ENCODE data around the gene MORN4. TPM values are rescaled to one million over a fixed set of nuclear protein-coding genes. Genes with fewer than 3 reads are reported as not detected.
A peak's percentile ranks its signal among the peaks of the same experiment; 100 is the strongest.
"Not testable (repeated sequence)": the region's sequence is repeated elsewhere in the genome, so short reads cannot be mapped to it uniquely, and the experiment has no call there.

The MORN4 gene
- total and polyA plus RNA-seq, 11 donors: 7.2 to 31.7 (median 12.8) TPM

GRCh38 chr10:97577701-97578100 is 55.6 kb downstream of the MORN4 start:
- TF ChIP-seq CTCF (IDR thresholded peaks at IDR 0.05) (no peak), POLR2A (IDR thresholded peaks at IDR 0.05) (no peak)

GRCh38 chr10:97576487-97576886 is 56.8 kb downstream of the MORN4 start:
- H3K9me3 ChIP-seq; H3K36me3 ChIP-seq; H3K4me3 ChIP-seq; DNase-seq; intact Hi-C loops (cut with DNase I); H3K27me3 ChIP-seq; ATAC-seq: not testable (repeated sequence)
- peak overlapping the region in 9 of 12 donors; percentile 25 to 95 (median 90) for H3K27ac ChIP-seq
- peaks cover 0 to 42% (median 16%) of the 10 kb centered on the region in 12 donors for H3K4me1 ChIP-seq
- WGBS, 4 donors: 51 to 76% (median 65%) methylated on average over 5 of the region's 5 CpGs

More at GRCh38 chr10:97577701-97578100, 55.6 kb downstream of the MORN4 start:
- intact Hi-C loops (cut with DNase I): no loop called here
- no peak overlapping the region for H3K4me3 ChIP-seq
- ATAC-seq (no peak), DNase-seq (no peak)
- peaks cover 0 to 5% (median 0%) of the 10 kb centered on the region in 9 donors for H3K36me3 ChIP-seq
- H3K27me3 ChIP-seq: no peaks in the 10 kb centered on the region
- H3K9me3 ChIP-seq: no peaks in the 10 kb centered on the region
- peaks cover 0 to 30% (median 8%) of the 10 kb centered on the region in 12 donors for H3K4me1 ChIP-seq
- peak overlapping the region in 7 of 12 donors; percentile 26 to 95 (median 47) for H3K27ac ChIP-seq
- WGBS, 4 donors: 79 to 94% (median 85%) methylated on average over 7 to 9 of the region's 9 CpGs

- peaks cover 0 to 50% (median 24%) of the 10 kb centered on the region in 12 donors for H3K4me1 ChIP-seq
- DNase-seq: no peak
Observed at GRCh38 chr10:97575127-97575668, 58.1 kb downstream of the MORN4 start.

GRCh38 chr10:97574374-97575126 is 58.8 kb downstream of the MORN4 start:
- Histone ChIP-seq H3K27me3 (no peaks in the 10 kb centered on the region), H3K36me3 (peaks cover 0 to 20% (median 14%) of the 10 kb centered on the region in 9 donors), H3K27ac (peak overlapping the region; percentile 71 to 95 (median 88)), H3K4me1 (peaks cover 0 to 50% (median 24%) of the 10 kb centered on the region in 12 donors), H3K9me3 (no peaks in the 10 kb centered on the region), H3K4me3 (peak overlapping the region in 4 of 12 donors; percentile 38 to 43 (median 41))
- 38 to 49% (median 42%) methylated on average over 4 of the region's 4 CpGs for WGBS, 4 donors
- intact Hi-C loops (cut with DNase I): loop anchor here in 5 of 10 donors (1.0 to 5.0 kb wide), 4 partner anchors 22 to 158 kb away; no protein-coding TSS in a partner anchor
- peak in 1 of 2 donors; percentile 13 for TF ChIP-seq POLR2A (IDR thresholded peaks at IDR 0.05)
- no peak for TF ChIP-seq CTCF (IDR thresholded peaks at IDR 0.05)
- peak; percentile 65 to 75 (median 71) for ATAC-seq
- peak; percentile 74 to 88 (median 78) for DNase-seq

More at GRCh38 chr10:97575127-97575668, 58.1 kb downstream of the MORN4 start:
- WGBS, 4 donors: 82 to 91% (median 85%) methylated on average over 6 of the region's 6 CpGs
- Histone ChIP-seq H3K9me3 (no peaks in the 10 kb centered on the region), H3K27me3 (no peaks in the 10 kb centered on the region), H3K4me3 (peak overlapping the region in 1 of 12 donors; percentile 11), H3K27ac (peak overlapping the region; percentile 71 to 95 (median 88)), H3K36me3 (peaks cover 0 to 13% (median 9%) of the 10 kb centered on the region in 9 donors)
- intact Hi-C loops (cut with DNase I): loop anchor here in 1 of 10 donors (2.0 kb wide), 1 partner anchor 22 kb away; no protein-coding TSS in a partner anchor
- peak in 2 of 4 donors; percentile 4 to 5 for ATAC-seq
- TF ChIP-seq POLR2A (IDR thresholded peaks at IDR 0.05) (no peak), CTCF (IDR thresholded peaks at IDR 0.05) (no peak)

Measured in heart left ventricle (tissue), 16 donors.